T-helper 1 cell (primary cell): Measurements from ENCODE around the gene EIF2B1.
"Not testable (repeated sequence)": the region's sequence is repeated elsewhere in the genome, so short reads cannot be mapped to it uniquely, and the experiment has no call there.

Experiments used
- DNase-seq, 5 donors: peaks; one replicate each; pipeline ENCODE4 v3.0.0-alpha.2; 2012 to 2020

The EIF2B1 gene

DNA sequence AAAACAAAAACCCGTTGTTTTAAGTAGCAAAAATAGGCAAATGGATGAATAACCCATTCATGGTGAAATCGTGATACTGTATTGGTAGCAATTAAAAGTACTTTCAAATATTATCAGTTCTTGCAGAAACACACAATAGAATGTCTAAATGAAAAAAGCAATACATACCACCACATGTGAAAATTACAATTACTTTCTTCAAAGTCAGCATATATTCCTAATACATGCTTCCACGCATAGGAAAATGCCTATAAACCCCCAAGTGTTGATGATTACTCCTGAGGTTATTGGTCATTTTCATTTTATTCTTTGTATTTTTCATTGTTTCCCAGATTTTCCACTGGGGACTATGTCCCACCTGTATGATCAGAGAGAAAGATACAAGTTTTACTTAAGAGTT is 16.3 kb downstream of the EIF2B1 start:
- no peak for DNase-seq

DNA sequence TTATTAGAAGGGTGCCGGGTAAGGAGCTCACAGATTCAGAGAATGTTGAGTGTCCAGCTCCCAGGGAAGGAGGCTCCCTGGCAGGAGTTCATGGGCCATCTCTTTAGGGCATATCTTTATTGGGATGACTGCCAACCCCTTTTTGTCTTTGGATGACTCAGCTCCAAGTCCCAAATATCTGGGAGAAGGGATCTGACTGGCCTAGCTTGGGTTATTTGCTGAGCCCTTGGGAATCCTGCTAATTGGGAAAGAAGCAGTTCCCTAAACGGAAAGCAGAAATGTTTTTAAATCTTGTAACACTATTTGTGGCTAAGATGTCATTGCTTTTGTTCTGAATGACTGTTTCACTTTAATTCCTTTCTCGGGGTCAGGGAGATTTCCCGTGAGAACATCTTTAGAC is 19.0 kb downstream of the EIF2B1 start:
- DNase-seq: no peak

DNA sequence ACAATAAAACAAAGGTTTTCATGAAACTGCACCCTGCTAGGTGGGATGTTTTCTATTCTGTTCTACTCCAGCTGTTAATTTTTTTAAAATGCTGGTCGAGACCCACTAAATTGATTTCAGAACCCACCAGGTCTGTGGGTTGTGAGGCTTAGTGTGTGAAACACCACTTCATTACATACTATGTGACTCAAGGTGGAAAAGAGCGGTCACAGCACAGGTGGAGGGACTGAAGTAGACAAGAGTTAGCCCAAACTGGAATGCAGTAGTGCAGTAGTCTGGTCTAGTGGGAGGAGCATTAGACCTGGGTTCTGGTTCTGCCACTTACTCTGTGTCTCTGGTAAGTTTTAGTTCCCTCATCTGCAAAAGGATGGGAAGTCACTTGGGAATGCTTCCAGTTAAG is 19.4 kb downstream of the EIF2B1 start:
- no peak for DNase-seq

DNA sequence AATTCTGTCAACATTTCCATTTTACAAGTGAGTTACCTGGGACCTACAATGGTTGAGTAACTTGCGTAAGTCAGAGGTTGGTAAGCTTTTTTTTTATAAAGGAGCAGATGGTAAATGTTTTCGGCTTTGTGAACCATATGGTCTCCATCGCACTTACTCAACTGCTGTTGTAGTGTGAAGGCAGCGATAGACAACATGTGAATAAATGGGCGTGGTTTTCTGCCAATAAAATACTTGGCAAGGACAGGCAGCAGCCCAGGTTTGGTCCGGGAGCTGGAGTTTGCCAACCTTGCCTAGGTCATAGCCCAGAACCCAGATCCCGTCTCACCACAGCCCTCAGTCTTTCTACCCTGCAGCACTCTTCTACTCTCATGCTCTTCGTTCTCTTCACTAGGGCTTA is 25.3 kb downstream of the EIF2B1 start:
- DNase-seq: no peak

DNA sequence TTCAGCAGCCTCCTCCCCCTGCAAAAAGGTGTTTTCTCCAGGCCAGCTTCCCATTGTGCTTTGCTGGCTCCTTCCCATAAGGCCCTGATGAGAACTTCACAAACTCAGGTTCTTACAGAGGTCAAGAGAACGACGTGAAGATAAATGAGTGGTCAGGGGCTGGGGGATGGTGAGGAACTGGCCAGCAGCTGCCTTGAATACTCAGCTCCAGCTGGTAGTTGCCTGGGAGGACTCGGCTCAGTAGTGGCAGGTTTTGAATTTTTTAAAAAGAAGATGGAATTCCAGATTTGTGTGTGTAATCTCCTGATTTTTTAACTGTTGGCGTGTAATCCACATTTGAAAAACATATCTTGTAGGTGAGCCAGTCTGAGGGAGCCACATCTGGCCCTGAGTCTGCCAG is 25.7 kb downstream of the EIF2B1 start:
- DNase-seq: no peak

DNA sequence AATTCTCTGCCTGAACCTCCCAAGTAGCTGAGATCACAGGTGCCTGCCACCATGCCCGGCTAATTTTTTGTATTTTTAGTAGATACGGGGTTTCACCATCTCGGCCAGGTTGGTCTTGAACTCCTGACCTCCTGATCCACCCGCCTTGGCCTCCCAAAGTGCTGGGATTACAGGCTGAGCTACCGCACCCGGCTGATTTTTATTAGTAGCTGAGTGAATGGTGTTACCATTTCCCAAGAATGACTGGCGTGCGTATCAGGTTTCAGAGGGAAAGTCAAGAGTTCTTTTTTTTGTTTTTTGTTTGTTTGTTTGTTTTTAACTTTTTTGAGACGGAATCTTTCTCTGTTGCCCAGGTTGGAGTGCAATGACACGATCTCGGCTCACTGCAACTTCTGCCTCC is 30.0 kb downstream of the EIF2B1 start:
- not testable (repeated sequence) for DNase-seq

DNA sequence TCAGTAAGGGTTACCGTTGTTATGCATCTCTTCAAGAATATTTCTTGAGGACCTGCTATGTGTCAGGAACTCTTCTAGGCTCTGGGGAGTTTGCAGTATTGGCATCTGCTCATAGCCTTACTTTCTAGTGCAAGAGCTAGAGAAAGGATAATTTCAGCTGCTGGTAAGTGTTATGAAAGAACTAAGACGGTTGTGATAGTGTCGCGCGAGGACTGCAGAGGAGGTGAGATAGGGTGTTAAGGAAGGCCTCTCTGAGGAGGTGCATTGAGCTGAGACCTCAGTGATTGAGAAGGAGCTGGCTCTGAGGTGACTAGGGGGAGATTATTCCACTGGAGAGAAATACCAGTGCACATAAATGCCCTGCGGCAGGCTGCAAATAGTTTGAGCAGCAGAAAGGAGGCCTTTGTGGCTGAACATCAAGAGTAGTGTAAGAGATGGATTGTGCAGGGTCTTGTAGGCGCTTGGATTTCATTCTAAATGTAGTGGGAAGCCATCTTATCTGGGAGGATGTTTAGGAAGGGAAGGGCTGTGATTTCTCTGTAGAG is 30.8 kb downstream of the EIF2B1 start:
- peak in 1 of 5 donors; percentile 14 for DNase-seq

DNA sequence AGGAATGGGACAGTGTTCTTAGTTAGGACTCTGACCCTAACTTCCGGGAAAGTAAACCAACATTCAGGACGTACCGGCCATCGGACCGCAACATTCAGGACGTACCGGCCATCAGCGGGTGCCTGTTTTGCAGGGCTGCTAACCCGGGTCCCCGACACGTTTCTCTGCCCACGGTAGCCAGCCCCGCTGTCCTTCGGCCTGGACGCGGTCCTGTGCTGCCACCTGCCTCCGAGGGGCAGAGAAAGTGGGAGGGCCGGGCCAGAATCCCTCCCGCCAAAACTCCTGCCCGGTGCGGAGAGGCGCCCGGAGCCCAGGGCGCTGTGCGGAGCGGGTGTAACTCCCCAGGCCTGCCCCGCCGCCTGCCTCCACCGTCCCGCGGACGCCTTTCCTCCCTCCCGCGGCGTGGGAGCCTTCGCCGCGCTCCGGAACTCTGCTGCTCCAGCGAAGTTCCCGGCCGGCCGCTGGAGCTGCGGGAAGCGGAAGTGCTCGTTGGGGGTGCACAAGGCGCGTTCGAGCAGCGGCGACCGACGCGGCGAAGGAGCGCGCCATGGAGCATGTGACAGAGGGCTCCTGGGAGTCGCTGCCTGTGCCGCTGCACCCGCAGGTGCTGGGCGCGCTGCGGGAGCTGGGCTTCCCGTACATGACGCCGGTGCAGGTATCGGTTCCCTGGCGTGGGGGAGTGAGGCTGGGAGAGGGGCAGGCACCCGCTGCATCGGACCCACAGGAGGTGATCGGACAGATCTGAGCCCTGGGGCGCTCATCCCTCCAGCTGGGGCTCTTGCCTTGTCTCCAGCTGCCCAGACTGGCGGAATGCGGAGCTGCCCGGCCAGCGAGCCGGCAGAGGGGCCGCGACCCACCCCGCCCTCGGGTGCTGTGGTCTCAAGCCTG is 31.6 kb downstream of the EIF2B1 start, which contains the start of gene DDX55:
DDX55 (plus strand) TSS at position 498 of the 888 bp plus-strand sequence; CDS start at position 548, 50 bp downstream.
- peak; percentile 76 to 90 (median 83) for DNase-seq

DNA sequence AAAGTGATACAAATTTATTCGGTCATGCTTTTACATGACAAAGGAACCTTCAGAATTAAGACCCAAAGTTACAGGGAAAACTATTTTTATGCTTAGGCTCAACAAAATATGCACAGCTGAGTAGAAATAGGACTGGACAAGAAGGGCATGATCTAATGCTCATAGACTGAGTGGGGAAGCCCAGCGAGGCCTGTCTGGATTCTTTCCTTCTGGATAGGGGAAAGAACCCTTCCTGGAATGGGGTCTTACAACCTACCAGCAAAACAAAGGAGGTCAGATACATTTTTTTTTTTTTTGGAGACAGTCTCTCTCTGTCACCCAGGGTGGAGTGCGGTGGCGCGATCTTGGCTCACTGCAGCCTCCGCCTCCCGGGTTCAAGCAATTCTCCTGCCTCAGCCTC is 33.8 kb downstream of the EIF2B1 start:
- DNase-seq: no peak

DNA sequence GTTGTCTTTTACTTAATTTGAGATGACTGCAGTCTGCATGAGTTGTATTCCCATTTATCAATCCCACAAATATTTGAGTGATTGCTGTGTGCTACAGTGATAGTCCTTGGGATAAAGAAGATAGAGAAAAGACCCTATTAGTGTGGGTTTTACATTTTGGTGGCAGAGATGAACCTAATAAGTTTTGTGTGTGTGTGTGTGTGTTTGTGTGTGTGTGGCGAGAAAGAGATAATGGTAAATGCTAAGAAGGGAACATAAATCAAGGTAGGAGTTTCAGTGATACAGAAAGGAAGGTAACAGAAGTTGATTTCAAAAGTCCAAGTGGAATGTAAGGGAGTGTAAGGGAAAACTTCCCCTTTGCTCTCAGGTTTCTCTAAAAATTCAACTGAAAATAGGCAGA is 34.2 kb downstream of the EIF2B1 start:
- no peak for DNase-seq

DNA sequence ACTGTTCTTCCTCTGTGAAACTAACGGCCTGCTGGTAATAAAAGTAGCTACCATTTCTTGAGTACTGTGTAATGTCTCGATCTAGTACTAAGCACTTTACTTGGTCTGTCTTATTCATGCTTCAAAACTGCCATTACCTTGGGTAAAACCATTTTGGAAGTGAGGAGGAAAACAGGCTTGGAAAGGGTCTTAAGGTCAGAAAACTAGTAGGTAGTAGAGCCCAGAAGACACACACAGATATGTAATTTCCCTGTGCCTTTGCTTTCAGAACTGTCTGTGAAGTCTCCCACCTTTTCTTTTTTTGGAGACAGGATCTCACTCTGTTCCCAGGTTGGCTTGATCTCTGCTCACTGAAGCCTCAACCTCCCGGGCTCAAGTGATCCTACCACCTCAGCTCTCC is 35.0 kb downstream of the EIF2B1 start:
- no peak for DNase-seq

DNA sequence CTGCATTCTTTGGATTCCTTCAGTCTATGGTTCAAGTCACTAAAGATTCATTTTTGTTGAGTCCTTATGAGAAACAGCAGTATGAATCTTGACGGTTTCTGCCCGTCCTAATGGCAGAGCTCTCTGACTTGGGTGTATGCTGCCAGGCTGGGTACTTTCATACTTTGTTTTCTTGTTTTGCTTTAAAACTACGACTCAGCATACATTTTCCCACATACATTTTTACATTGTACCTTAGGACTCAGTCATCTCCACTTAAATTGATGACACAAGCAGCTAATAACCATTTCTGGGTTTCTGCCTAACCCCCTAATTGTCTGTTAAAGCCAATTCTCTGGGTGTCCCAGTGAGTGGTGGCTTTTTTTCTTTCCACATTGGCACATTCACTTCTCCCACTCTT is 36.4 kb downstream of the EIF2B1 start:
- no peak for DNase-seq

DNA sequence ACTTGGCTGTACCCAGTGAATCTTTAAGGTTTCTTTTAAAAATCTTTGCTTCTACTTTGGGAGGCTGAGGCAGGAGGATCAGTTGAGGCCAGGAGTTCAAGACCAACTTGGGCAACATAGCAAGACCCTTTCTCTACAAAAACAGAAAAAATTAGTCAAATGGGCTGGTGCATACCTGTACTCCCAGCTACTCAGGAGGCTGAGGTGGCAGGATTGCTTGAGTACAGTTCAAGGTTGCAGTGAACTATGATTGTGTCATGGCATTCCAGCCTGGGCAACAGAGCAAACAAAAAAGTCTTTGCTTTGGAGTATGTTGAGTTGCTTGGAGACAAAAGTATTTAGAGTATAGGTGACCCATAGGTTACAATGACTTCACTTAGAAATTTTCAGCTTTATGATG is 37.8 kb downstream of the EIF2B1 start:
- no peak for DNase-seq

DNA sequence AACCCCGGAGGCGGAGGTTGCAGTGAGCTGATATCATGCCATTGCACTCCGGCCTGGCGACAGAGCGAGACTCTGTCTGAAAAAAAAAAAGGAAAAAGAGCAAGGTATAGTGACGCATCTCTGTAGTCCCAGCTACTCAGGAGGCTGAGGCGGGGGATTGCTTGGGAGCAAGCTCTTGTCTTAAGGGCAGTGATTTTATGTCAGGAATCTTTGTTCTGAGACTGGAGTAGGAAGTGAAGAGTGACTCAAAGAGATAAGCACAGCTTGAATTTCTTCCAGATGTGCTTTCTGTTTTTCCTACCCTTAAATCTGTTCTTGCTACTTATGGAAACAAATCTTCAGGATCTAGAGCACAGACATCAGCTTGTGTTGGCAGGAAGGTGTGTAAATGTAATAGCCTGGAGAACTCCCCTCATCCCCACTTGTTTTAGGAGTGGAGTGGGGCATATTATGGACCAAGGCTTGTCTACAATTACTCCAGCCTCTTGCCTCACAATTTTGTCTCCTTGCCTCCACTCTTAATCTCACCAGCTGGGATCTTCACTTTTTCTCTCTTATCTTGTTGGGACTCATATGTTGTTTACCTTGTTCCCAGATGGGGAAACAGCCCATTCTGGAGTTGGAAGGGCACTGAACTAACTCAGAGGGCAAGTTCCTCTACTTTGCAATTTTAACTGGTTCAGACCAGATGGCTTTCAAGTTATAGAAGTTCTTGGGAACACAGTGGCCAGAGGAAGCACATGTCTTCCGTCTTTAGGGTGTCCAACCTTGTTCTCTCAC is 41.6 kb downstream of the EIF2B1 start:
- no peak for DNase-seq

DNA sequence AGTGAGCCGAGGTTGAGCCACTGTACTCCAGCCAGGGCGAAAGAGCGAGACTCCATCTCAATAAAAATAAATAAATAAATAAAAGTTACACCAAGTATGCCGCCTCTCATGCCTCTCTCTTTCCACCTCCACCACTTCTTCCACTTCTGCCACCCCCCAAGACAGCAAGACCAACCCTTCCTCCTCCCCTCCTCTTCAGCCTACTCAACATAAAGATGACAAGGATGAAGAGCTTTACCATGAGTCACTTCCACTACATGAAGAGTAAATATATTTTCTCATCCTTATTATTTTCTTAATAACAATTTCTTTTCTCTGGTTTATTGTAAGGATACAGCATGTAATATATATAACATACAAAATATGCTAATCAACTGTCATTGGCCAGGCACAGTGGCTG is 52.7 kb downstream of the EIF2B1 start:
- DNase-seq: no peak

DNA sequence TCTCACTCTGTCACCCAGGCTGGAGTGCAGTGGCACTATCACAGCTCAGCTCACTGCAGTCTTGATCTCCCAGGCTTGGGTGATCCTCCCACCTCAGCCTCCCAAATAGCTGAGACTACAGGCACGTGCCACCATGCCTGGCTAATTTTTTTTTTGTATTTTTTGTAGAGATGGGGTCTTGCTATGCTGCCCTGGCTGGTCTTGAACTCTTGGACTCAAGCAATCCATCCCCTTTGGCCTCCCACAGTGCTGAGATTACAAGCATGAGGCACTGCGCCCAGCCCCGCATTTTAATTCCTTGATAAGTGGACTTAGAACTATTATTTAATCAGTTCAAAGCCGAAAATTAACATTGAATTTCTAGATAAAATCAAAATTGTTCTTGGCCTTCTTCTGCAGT is 54.7 kb downstream of the EIF2B1 start:
- not testable (repeated sequence) for DNase-seq

DNA sequence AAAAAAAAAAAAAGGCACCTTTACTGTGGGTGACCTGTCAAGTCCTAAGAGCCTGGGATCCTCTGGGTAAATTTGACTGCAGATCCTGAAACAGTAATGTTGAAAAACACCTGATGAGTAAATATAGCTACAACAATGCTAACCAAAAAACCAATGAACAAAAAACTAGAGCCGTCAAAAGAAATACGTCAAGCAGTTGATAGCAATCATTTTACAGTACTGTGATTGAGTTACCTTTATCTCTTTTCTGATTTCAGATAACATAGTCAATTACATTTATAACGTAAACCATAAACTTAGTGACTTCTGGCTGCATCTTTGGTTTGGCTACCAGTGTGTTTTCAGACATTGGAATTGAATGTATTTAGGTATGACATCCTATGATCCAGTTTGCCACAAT is 55.2 kb downstream of the EIF2B1 start:
- DNase-seq: no peak

DNA sequence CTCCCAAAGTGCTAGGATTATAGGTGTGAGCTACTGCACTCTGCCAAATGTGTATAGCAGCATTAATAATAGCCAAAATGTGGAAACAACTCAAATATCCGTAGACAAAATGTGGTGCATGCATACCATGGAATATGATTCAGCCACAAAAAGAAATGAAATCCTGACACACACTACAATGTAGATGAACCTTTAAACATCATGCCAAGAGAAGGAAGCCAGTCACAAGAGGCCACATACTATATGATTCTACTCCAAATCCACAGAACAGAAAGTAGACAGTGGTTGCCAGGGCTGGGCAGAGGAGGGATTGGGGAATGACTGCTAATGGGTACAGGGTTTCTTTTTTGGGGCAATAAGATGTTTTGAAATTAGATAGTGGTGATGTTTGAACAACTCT is 56.9 kb downstream of the EIF2B1 start:
- no peak for DNase-seq

DNA sequence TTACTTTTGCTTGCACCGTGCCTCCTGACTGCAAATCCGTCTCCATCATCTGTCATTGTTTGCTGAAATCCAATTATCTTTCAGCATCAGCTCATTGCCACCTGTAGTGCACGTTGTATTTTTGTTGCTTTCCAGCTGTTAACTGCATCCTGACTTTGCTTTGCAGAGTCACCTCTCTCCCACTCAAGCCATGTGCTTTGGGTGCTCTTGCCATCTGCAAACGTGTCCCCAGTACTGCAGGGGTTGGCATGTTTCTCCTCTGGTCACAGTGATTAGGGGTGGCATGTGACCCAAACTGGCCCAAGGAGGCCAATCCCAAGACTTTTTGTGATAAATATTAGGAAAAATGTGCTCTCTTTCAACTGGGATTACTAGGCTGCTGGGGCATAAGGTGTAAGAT is 59.6 kb downstream of the EIF2B1 start:
- no peak for DNase-seq

DNA sequence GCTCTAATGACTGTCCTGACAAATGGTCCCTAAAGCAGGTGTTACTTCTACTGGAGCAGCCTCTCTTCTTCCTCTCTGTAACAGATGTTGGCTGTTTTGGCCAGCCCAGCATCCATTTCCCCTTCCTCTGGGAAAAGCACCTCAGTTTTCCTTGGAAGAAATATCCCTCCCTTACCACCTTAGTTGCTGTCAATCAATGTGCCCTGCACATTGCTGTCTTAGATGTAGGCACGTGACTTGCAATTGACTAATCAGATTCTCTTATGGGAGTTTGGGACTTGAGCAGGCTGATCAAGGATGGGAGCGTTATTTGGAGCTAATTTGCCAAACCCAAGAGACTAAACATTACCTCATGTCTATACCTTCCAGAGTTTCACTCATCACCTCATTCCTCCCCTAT is 61.1 kb downstream of the EIF2B1 start:
- DNase-seq: no peak

DNA sequence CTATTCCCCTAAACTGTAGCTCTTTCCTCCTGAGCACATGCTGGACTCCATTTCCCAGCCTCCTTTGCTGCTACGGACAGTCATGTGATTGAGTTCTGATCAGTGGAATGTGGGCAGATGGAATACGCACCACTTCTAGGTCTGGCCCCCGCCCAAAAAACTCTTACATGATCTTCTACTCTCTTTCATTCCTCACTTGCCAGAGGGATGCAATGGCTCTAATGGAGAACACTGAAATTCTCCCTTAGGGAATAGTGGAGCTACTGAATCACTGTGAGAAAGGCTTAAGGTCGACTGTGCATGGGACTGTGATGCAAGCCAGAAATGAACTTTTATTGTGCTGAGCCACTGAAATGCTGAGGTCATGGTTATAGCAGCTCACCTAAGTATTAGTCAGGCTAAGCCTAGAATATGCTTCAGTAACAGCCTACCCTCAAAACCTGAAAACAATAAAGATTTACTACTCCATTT is 62.1 kb downstream of the EIF2B1 start:
- DNase-seq: no peak
